ENCODE data around the gene TBC1D2B.
A peak's percentile ranks its signal among the peaks of the same experiment; 100 is the strongest.

Gene TBC1D2B

DNA sequence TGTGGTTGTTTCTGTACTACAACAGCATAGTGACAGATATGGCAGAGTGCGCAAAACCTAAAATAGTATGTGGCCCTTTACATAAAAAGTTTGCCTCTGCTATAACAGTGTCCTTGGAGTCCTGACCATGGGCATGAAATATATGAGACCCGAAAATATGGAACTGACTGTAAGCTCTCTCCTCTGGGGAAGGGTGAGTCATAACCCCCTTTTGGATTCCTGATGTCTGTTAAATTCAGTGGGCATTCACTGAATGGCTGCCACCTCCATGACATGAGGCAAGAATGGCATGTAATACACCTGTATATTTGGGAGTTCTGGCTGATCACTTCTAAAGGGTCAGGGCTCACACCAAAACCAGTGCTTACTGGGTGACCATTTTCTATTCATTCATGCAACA, 6.1 kb downstream of the TBC1D2B start:
- DNase-seq, result no peak

GRCh38 chr15:78070049-78070700, 7.3 kb downstream of the TBC1D2B start:
- no peak for DNase-seq

GRCh38 chr15:78069462-78070029, 8.0 kb downstream of the TBC1D2B start:
- DNase-seq, result no peak

DNA sequence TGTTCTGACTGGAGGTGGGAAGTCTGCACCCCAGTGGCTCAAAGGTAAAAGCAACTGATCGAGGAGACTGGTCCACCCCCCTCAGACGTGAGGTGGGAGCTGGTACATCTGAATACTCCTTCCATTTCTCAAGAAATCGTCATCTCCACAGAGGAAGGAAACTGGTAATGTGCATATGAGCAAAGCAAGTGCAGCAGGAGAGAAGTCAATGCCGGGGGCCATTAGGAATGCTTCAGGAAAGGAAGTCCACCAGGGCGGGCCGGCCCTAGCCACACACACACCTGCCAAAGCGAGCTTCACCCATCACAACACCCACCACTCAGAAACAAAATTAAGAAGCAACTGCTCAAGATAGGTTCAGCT, 8.5 kb downstream of the TBC1D2B start:
- no peak for DNase-seq

- no peak for DNase-seq
These were observed 9.9 kb downstream of the TBC1D2B start for GRCh38 chr15:78067328-78068228.

DNA sequence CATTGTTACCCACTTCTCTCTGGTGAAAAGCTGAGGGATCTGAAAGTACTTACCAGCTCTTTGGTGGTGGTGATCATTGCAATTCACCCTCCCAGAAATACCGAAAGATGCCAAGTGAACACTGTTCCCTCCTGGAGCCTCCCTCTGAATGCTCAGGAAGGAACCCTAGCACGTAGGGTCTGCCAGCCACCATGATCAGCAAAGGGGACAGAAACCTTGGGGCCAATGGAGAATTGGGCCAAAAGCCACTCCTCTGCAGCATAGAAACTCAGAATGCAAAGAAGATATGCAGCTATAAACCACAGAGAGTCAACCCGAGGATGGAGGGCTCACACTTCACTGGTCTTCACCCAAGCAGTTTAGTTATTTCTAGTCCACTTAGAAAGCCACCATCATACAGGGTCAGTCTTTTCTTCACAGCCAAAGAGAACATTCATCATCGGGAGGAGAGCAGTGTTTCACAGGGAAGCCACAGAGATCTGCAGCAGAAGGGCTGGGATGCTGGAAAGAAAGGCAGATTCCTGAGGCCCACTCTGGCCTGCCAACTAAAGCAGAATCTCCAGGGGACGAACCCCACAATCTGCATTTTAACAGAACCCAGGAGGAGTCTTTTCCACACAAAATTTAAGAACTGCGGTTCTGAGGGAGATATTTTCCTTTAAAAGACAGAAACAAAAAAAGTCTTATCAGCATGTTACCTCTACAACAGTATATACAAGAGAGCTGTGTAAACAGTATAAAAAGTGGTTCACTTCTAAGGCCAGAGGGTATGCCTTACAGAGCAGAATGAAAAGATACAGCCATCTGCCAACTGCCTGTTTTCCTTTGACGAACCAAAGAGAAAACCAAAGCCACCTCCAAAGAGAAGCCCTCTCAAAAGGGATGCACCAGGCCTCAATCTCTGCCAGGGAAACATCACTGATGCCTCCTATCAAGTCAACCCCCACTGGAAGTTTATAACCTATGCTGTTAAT, 11.3 kb downstream of the TBC1D2B start:
- no peak for DNase-seq

- DNase-seq, result no peak
These were observed 12.1 kb downstream of the TBC1D2B start for GRCh38 chr15:78065284-78065872.

DNA sequence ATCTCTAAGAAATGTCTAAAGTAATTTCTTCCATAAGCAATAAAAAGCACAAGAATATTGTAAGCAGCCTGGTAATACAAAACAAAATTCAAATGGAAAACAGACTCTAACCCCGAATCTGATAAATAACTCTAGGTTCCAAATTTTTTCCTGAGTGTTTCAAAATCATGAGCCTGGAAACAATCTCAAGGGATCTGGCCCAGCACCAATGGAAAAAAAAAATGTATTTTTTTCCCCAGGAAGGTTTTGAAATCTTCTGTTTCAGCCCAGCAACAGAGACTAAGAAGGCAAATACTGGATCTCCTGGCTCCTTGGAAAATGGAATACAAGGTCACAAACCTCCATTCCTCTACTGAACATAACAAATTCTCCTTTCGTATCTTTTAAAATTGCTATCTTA, 13.0 kb downstream of the TBC1D2B start:
- DNase-seq, result no peak

- DNase-seq, result no peak
These were observed 13.5 kb downstream of the TBC1D2B start for GRCh38 chr15:78063970-78064385.

GRCh38 chr15:78063217-78063616, 14.3 kb downstream of the TBC1D2B start:
- no peak for DNase-seq

DNA sequence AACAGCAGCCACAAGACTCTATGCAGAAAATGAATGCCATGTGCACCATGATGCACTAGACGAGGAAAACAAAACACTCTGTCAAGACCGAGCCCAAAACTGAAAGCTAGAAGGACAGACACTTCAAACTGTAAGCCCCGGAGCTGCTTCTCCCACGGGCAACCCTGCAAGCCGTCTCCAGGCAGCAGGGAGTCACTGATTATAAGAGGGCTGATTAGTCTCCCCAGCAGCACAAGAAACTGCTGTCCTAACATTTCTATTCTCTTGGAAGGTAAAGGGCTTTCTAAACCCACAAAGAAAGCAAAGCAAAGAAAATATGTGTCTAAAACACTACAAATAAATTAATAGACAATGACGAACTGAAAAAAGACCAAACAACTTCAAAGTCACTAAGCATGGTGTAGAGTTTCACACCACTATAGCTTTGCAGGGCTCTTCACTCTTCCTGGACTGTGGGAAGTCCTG, 15.5 kb downstream of the TBC1D2B start:
- DNase-seq, result no peak

DNA sequence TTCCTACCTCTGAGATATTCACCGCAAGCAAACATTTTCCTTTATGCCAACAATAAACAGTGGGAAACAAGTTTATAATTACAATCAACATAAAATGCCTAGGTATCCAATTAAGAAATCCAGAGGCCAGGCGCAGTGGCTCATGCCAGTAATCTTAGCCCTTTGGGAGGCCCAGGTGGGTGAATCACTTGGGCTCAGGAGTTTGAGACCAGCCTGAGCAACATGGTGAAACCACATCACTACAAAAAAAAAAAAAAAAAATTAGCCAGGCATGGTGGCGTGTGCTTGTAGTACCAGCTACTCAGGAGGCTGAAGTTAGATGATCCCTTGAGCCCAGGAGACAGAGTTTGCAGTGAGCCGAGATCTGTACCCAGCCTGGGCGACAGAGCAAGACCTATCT, 17.3 kb downstream of the TBC1D2B start:
- no peak for DNase-seq

DNA sequence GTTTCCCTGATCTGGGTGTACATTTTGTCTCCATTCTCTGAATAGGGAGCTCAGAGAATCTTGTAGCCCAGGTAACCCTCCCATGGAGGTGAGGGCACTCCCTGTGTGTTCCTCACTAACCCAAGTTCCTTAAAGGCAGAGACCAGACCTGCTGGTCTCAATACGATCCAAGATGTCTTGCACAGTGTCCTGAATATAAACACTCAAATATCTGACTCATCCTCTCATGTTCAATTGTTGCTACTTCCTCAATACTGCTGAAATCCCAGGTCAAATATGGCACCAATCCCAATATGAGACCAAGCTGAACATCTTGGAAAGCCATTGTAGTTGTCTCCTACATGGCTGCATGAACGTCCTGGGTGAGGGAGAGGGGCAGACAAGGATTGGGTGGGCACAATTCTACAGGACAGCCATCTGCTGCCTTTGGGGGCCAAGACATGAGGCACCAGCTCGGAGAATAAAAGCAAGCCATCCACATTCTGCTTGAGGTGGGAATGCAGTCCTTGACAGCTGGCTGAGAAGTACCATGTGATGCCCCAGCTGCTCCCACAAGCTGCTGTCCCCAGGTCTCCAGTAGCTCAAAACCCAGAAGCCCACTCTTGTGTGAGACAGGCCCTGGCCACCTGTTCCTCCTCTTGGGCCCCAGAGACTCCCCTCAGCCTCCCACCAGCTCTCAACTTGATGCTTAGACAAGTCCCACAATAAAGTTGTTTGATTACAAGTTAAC, 18.2 kb downstream of the TBC1D2B start:
- peak; percentile 89 for DNase-seq

DNA sequence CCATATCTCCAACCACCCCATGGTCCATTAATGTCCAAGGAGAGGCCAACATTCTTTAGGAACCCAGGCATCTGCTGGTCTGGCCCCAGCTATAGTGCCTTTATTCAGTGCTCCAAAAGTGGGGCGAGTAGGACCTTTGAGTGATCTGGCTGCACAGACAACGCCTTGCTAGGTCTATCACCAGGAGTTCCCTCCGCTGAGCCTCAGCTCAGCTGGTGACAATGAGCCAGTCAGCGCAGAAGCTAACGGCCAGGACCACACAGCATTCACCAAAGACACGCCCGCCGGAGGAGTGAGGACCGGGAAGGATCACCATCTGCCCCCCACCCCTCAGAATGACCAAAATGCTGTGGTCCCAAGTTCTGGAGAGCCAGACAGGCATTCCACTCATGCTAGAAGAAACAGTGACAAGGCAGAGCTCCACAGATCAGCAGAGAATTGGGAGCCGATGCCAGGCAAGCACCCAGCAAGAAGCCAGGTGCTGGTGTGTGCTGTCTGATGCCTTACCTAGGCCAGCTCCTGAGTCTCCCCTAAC, 19.0 kb downstream of the TBC1D2B start:
- DNase-seq, result no peak

GRCh38 chr15:78057803-78058202, 19.7 kb downstream of the TBC1D2B start:
- DNase-seq, result no peak

GRCh38 chr15:78056714-78057269, 20.7 kb downstream of the TBC1D2B start:
- no peak for DNase-seq

- no peak for DNase-seq
These were observed 21.4 kb downstream of the TBC1D2B start for GRCh38 chr15:78055919-78056713.

DNA sequence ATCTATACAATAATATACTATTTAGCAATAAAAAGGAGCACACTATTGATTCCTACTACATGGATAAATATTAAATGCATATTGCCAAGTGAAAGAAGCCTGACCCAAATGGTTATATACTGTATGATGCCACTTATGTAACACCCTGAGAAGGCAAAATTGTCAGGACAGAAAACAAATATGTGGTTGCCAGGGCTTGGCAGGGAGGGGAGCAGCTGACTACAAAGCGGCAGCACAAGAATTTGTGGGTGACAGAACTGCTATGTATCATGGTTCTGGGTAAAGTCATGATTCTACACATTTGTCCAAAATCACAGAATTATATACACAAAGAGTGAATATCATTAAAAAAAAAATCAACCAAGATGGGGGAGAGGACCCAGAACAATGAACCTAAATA, 22.5 kb downstream of the TBC1D2B start:
- no peak for DNase-seq

DNA sequence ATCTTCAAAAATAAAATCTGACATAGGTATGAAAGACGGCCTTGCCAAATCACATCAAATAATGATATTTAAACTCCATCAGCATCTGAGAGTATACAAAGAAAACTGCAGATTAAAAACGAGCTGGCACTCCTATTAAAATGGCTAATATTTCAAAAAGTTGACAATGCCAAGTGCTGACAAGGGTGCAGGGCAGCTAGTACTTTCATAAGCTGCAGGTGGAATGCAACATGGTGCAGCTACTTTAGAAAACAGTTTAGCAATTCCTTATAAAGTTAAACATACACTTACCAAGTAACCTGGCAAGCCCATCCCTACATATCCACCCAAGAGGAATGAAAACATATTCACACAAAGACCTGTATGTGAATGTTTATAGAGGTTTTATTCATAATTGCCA, 23.0 kb downstream of the TBC1D2B start:
- DNase-seq, result no peak

DNA sequence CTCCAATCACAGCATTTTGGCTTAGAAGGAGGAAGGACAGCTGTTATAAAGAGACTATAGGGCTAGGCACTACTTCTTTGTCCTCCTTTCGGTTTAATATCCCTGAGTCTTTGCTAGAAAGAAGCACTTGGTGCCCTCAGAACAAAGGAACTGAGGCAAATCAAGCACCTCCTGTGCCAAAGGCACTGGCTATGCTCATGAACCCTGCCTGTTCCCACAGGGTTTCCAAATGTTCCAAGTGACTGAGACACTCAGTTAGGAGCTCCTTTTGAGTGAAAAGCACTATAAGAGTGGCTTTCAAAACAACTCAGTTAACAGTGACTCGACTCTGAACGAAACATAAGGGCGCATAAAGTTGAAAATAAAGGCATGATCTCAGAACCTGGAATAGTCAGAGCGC, 25.0 kb downstream of the TBC1D2B start:
- no peak for DNase-seq
